ENCODE results near the gene PCDHGA1.
"Not testable (repeated sequence)": the region's sequence is repeated elsewhere in the genome, so short reads cannot be mapped to it uniquely, and the experiment has no call there.

Gene PCDHGA1

DNA sequence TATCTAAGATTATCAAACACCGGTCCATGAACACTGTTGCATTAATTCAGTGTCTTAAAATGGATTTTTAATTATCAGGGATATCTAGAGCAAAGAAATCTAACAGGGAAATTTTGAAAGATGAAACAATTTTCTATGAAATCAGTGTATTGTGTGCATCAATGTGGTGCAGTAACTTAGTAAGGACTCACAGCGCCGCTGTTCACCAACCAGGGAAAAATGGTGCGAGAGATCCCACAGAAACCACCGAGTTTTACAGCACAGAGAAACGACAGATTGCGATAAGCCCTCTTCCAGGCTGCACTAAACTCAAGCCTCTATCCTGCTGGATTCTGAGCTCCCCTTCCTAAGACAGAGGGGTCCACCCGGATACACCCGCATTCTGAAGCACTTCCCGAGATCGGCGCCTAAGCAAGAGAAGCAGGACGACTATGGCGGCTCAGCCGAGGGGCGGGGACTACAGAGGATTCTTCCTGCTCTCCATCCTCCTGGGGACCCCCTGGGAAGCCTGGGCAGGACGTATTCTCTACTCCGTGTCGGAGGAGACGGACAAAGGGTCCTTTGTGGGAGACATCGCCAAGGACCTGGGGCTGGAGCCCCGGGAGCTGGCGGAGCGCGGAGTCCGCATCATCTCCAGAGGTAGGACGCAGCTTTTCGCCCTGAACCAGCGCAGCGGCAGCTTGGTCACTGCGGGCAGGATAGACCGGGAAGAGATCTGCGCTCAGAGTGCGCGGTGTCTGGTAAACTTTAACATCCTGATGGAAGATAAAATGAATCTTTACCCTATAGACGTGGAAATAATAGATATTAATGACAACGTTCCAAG is 52.4 kb downstream of the PCDHGA1 start, which contains the start of gene PCDHGA7:
PCDHGA7 (plus strand) TSS at position 274 of the 826 bp plus-strand sequence; CDS start at position 432, 158 bp downstream.
- DNase-seq (ENCODE audit: low read depth in 1 of 2, low spot score in 1 of 2), result no peak

DNA sequence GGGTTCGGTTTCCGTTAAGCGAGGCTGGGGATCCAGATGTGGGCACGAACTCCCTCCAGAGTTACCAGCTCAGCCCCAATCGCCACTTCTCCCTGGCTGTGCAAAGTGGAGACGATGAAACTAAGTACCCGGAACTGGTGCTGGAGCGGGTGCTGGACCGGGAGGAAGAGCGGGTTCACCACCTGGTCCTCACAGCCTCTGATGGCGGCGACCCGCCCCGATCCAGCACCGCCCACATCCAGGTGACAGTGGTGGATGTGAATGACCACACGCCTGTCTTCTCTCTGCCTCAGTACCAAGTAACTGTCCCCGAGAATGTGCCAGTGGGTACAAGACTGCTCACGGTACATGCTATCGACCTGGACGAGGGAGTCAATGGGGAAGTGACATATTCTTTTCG is 53.0 kb downstream of the PCDHGA1 start:
- no peak for DNase-seq (ENCODE audit: low read depth in 1 of 2, low spot score in 1 of 2)

DNA sequence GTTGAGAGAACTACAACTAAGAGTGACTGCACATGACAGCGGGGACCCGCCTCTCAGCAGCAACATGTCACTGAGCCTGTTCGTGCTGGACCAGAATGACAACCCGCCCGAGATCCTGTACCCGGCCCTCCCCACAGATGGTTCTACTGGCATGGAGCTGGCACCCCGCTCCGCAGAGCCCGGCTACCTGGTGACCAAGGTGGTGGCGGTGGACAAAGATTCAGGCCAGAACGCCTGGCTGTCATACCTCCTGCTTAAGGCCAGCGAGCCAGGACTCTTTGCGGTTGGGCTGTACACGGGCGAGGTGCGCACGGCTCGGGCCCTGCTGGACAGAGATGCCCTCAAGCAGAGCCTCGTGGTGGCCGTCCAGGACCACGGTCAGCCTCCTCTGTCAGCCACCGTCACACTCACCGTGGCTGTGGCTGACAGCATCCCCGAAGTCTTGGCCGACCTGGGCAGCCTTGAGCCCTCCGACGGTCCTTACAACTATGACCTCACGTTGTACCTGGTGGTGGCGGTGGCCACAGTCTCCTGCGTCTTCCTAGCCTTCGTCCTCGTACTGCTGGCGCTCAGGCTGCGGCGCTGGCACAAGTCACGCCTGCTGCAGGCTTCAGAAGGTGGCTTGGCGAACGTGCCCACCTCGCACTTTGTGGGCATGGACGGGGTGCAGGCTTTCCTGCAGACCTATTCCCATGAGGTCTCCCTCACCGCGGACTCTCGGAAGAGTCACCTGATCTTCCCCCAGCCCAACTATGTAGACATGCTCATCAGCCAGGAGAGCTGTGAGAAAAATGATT is 54.4 kb downstream of the PCDHGA1 start:
- DNase-seq (ENCODE audit: low read depth in 1 of 2, low spot score in 1 of 2), result no peak

DNA sequence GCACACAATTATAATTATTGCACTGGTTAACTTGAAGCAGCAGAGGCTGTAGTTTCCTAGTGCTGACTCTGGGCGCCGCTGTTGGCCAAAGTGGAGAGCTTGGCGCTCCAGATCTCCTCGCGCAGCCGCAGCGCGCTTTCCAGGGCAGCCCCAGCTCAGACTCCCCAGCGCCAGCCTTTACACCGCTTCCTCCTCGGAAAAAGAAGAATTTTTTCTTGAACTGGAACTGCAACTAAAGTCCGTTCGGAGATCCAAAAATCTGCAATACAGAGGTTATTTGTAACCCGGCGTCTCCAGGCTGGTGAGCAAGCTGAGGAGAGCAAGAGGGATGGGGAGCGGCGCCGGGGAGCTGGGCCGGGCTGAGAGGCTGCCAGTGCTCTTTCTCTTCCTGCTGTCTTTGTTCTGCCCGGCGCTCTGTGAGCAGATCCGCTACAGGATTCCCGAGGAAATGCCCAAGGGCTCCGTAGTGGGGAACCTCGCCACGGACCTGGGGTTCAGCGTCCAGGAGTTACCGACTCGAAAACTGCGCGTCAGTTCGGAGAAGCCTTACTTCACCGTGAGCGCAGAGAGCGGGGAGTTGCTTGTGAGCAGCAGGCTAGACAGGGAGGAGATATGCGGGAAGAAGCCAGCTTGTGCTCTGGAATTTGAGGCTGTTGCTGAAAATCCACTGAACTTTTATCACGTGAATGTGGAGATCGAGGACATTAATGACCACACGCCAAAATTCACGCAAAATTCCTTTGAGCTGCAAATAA is 57.4 kb downstream of the PCDHGA1 start, which contains the start of gene PCDHGB4:
PCDHGB4 (plus strand) TSS at position 142 of the 755 bp plus-strand sequence; CDS start at position 329, 187 bp downstream.
- DNase-seq (ENCODE audit: low read depth in 1 of 2, low spot score in 1 of 2), result not testable (repeated sequence)

DNA sequence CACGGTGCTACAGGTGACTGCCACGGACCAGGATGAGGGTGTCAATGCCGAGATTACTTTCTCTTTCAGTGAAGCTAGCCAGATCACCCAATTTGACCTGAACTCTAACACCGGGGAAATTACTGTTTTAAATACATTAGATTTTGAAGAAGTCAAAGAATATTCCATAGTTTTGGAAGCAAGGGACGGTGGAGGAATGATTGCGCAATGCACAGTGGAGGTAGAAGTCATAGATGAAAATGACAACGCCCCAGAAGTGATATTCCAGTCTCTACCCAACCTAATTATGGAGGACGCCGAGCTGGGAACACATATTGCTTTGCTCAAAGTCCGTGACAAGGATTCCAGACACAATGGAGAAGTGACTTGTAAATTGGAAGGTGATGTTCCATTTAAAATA is 58.3 kb downstream of the PCDHGA1 start:
- no peak for DNase-seq (ENCODE audit: low read depth in 1 of 2, low spot score in 1 of 2)

DNA sequence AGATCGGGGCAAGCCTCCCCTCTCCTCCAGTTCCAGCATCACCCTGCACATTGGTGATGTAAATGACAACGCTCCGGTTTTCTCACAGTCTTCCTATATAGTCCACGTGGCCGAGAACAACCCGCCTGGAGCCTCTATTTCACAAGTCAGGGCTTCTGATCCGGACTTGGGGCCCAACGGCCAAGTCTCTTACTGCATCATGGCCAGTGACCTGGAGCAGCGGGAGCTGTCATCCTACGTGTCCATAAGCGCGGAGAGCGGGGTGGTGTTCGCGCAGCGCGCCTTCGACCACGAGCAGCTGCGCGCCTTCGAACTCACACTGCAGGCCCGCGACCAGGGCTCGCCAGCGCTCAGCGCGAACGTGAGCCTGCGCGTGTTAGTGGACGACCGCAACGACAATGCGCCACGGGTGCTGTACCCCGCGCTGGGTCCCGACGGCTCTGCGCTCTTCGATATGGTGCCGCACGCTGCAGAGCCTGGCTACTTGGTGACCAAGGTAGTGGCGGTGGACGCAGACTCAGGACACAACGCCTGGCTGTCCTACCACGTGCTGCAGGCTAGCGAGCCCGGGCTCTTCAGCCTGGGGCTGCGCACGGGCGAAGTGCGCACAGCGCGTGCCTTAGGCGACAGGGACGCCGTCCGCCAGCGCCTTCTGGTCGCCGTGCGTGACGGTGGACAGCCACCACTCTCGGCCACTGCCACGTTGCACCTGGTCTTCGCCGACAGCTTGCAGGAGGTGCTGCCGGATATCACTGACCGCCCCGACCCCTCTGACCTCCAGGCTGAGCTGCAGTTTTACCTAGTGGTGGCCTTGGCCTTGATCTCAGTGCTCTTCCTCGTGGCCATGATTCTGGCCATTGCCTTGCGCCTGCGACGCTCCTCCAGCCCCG is 59.1 kb downstream of the PCDHGA1 start:
- DNase-seq (ENCODE audit: low read depth in 1 of 2, low spot score in 1 of 2), result no peak

DNA sequence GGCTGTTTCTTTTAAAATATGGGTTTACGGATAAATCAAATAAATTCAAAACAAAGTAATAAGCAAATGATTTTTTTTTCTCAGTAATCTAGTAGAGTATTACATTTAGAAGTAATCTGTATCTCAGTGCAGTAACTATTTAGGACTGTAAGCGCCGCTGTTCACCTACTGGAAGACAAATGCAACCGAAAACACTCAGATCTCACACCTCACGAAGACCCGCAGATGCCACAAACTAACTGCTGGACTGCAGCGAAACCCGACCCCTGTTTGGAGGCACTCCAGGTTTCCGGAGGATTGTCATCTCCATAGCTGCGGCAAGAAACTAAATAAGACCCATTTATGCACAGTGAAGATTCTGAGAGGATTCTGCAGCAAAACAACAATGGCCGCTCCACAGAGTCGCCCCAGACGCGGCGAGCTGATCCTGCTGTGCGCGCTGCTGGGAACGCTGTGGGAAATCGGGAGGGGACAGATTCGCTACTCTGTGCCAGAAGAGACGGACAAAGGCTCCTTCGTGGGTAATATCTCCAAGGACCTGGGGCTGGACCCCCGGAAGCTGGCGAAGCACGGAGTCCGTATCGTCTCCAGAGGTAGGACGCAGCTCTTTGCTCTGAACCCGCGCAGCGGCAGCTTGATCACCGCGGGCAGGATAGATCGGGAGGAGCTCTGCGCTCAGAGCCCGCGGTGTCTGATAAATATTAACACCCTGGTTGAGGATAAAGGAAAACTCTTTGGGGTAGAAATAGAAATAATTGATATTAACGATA is 62.3 kb downstream of the PCDHGA1 start, which contains the start of gene PCDHGA8:
PCDHGA8 (plus strand) TSS at position 205 of the 770 bp plus-strand sequence; CDS start at position 386, 181 bp downstream.
- no peak for DNase-seq (ENCODE audit: low read depth in 1 of 2, low spot score in 1 of 2)

DNA sequence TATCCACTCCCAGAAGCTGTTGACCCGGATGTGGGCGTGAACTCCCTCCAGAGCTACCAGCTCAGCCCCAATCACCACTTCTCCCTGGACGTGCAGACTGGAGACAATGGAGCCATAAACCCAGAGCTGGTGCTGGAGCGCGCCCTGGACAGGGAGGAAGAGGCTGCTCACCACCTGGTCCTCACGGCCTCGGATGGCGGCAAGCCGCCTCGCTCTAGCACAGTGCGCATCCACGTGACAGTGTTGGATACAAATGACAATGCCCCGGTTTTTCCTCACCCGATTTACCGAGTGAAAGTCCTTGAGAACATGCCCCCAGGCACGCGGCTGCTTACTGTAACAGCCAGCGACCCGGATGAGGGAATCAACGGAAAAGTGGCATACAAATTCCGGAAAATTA is 63.0 kb downstream of the PCDHGA1 start:
- no peak for DNase-seq (ENCODE audit: low read depth in 1 of 2, low spot score in 1 of 2)

DNA sequence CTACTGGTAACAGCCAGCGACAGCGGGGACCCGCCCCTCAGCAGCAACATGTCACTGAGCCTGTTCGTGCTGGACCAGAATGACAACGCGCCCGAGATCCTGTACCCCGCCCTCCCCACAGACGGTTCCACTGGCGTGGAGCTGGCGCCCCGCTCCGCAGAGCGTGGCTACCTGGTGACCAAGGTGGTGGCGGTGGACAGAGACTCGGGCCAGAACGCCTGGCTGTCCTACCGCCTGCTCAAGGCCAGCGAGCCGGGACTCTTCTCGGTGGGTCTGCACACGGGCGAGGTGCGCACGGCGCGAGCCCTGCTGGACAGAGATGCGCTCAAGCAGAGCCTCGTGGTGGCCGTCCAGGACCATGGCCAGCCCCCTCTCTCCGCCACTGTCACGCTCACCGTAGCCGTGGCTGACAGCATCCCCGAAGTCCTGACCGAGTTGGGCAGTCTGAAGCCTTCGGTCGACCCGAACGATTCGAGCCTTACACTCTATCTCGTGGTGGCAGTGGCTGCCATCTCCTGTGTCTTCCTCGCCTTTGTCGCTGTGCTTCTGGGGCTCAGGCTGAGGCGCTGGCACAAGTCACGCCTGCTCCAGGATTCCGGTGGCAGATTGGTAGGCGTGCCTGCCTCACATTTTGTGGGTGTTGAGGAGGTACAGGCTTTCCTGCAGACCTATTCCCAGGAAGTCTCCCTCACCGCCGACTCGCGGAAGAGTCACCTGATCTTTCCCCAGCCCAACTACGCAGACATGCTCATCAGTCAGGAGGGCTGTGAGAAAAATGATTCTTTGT is 64.3 kb downstream of the PCDHGA1 start:
- not testable (repeated sequence) for DNase-seq (ENCODE audit: low read depth in 1 of 2, low spot score in 1 of 2)

DNA sequence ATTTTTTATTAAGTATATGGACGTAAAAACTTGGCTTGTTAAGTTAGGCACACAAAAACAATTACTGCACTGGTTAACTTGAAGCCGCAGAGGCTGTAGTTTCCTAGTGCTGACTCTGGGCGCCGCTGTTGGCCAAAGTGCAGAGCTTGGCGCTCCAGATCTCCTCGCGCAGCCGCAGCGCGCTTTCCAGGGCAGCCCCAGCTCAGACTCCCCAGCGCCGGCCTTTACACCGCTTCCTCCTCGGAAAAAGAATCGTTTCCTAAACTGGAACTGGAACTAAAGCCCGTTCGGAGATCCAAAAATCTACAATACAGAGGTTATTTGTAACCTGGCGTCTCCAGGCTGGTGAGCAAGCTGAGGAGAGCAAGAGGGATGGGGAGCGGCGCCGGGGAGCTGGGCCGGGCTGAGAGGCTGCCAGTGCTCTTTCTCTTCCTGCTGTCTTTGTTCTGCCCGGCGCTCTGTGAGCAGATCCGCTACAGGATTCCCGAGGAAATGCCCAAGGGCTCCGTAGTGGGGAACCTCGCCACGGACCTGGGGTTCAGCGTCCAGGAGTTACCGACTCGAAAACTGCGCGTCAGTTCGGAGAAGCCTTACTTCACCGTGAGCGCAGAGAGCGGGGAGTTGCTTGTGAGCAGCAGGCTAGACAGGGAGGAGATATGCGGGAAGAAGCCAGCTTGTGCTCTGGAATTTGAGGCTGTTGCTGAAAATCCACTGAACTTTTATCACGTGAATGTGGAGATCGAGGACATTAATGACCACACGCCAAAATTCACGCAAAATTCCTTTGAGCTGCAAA is 67.6 kb downstream of the PCDHGA1 start, which contains the start of gene PCDHGB5:
PCDHGB5 (plus strand) TSS at position 192 of the 796 bp plus-strand sequence; CDS start at position 373, 181 bp downstream.
- peak in 1 of 2 donors; percentile 35 for DNase-seq (ENCODE audit: low read depth in 1 of 2, low spot score in 1 of 2)

DNA sequence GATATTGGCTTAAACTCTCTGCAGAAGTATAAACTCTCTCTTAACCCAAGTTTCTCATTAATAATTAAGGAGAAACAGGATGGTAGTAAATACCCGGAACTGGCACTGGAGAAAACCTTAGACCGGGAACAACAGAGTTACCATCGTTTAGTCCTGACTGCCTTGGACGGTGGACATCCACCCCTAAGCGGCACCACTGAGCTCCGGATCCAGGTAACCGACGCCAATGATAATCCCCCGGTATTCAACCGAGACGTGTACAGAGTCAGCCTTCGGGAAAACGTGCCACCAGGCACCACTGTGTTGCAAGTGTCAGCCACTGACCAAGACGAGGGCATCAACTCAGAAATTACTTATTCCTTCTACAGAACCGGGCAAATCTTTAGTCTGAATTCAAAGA is 68.3 kb downstream of the PCDHGA1 start:
- DNase-seq (ENCODE audit: low read depth in 1 of 2, low spot score in 1 of 2), result no peak

DNA sequence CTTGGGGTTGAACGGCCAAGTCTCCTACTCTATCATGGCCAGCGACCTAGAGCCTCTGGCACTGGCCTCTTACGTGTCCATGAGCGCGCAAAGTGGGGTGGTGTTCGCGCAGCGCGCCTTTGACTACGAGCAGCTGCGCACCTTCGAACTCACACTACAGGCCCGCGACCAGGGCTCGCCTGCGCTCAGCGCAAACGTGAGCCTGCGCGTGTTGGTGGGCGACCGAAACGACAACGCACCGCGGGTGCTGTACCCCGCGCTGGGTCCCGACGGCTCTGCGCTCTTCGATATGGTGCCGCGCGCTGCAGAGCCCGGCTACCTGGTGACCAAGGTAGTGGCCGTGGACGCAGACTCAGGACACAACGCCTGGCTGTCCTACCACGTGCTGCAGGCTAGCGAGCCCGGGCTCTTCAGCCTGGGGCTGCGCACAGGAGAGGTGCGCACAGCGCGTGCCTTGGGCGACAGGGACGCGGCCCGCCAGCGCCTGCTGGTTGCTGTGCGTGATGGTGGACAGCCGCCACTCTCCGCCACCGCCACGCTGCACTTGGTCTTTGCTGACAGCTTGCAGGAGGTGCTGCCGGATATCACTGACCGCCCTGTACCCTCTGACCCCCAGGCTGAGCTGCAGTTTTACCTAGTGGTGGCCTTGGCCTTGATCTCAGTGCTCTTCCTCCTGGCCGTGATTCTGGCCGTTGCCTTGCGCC is 69.4 kb downstream of the PCDHGA1 start:
- no peak for DNase-seq (ENCODE audit: low read depth in 1 of 2, low spot score in 1 of 2)

DNA sequence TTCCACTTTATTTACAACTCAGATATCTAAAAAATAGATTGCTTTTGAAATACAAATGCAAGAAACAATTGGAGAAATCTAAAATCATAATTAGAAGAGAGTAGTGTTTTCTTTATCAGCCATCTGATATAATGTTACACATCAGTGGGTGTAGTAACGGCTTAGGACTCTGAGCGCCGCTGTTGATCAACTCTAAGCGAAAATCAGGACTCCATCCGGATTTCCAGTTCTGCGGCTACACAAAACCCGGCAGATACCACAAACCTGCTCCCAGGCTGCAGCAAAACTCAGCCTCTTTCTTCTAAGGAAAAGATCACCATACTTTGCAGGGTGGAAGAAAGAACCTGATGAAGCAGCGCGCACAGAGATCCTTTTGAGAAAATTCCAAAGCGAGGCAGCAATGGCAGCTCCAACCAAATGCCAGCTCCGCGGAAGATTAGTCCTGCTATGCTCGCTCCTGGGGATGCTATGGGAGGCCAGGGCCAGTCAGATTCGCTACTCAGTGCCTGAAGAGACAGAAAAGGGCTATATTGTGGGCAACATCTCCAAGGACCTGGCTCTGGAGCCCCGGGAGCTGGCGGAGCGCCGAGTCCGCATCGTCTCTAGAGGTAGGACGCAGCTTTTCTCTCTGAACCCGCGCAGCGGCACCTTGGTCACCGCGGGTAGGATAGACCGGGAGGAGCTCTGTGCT is 72.4 kb downstream of the PCDHGA1 start, which contains the start of gene PCDHGA9:
PCDHGA9 (plus strand) TSS at position 226 of the 691 bp plus-strand sequence; CDS start at position 401, 175 bp downstream.
- DNase-seq (ENCODE audit: low read depth in 1 of 2, low spot score in 1 of 2), result no peak

DNA sequence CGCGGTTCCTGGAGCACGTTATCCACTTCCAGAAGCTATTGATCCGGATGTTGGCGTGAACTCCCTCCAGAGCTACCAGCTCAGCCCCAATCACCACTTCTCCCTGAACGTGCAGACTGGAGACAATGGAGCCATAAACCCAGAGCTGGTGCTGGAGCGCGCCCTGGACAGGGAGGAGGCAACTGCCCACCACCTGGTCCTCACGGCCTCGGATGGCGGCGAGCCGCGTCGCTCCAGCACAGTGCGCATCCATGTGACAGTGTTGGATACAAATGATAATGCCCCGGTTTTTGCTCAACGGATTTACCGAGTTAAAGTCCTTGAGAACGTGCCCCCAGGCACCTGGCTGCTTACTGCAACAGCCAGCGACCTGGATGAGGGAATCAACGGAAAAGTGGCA is 73.1 kb downstream of the PCDHGA1 start:
- DNase-seq (ENCODE audit: low read depth in 1 of 2, low spot score in 1 of 2), result no peak

DNA sequence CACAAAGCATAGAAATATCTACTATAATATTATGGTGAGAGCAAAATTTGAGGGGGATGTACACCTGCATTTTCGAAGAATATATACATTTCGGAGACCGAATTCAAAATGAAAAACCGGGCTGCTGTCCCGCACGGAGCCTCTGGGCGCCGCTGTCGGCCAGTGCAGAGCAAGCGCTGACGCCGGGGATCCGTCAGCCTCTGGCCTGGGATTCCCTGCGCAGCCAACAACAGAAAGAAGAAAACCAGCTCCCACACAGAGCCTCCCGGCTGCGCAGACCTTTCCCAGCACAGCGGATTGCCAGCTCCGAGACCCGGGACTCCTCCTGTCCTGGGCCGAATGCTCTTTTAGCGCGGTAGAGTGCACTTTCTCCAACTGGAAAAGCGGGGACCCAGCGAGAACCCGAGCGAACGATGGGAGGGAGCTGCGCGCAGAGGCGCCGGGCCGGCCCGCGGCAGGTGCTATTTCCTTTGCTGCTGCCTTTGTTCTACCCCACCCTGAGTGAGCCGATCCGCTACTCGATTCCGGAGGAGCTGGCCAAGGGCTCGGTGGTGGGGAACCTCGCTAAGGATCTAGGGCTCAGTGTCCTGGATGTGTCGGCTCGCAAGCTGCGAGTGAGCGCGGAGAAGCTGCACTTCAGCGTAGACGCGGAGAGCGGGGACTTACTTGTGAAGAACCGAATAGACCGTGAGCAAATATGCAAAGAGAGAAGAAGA is 77.6 kb downstream of the PCDHGA1 start, which contains the start of gene PCDHGB6:
PCDHGB6 (plus strand) TSS at position 232 of the 716 bp plus-strand sequence; CDS start at position 414, 182 bp downstream.
- DNase-seq (ENCODE audit: low read depth in 1 of 2, low spot score in 1 of 2), result peak in 1 of 2 donors; percentile 30
